SU-DHL-6 (cell line): ENCODE data around the gene EXOC6B.

ENCODE experiments used
- H2AFZ ChIP-seq: fragments of 200-600 bp; sonication (generic); 2 replicates; pipeline ENCODE4 v1.6.1; 2014; ENCODE audit warnings: low read depth, mild to moderate bottlenecking, moderate library complexity, mixed read lengths, antibody characterized with exemption, low read length; ENCODE audit not compliant: severe bottlenecking
- H3F3A ChIP-seq: fragments of 200-600 bp; shearing (Covaris generic); 2 replicates; pipeline ENCODE4 v1.6.0; 2016; ENCODE audit warnings: antibody characterized with exemption, mild to moderate bottlenecking; ENCODE audit not compliant: insufficient read depth
- H3K27ac ChIP-seq: fragments of 200-600 bp; sonication (generic); 2 replicates; pipeline ENCODE4 v1.5.1; 2016; ENCODE audit warnings: low read depth, mild to moderate bottlenecking, low read length, moderate library complexity, mixed read lengths
- H3K27me3 ChIP-seq: fragments of 200-600 bp; sonication (generic), shearing (Covaris generic); 2 replicates; pipeline ENCODE4 v1.6.0; 2014; ENCODE audit warnings: mild to moderate bottlenecking, low read length
- H3K36me3 ChIP-seq: fragments of 200-600 bp; sonication (generic); 2 replicates; pipeline ENCODE4 v1.6.1; 2014; ENCODE audit warnings: mild to moderate bottlenecking, low read length, mixed read lengths
- H3K4me2 ChIP-seq: fragments of 300-600, 200-600 bp; shearing (Covaris generic), sonication (generic); 2 replicates; pipeline ENCODE4 v1.6.0; 2014; ENCODE audit warnings: low read length, low read depth, mild to moderate bottlenecking; ENCODE audit not compliant: poor library complexity, severe bottlenecking
- H3K4me3 ChIP-seq: fragments of 200-600 bp; sonication (generic); 2 replicates; pipeline ENCODE4 v1.5.1; 2014; ENCODE audit warnings: antibody characterized with exemption, low read length, mild to moderate bottlenecking, mixed read lengths; ENCODE audit not compliant: insufficient read depth, poor library complexity, severe bottlenecking
- H3K79me2 ChIP-seq: fragments of 200-600 bp; sonication (generic); 2 replicates; pipeline ENCODE4 v1.6.1; 2014; ENCODE audit warnings: mild to moderate bottlenecking, low read length, moderate library complexity; ENCODE audit not compliant: insufficient read depth
- H3K9ac ChIP-seq: fragments of 200-600 bp; sonication (generic); 2 replicates; pipeline ENCODE4 v1.7.0; 2014; ENCODE audit warnings: mild to moderate bottlenecking, low read length
- H3K9me2 ChIP-seq: fragments of 200-600 bp; sonication (generic); replicated peaks from 2 replicates; pipeline ENCODE4 v1.6.1; 2014; ENCODE audit warnings: low read length; ENCODE audit not compliant: insufficient read depth
- H3K9me3 ChIP-seq: fragments of 200-600 bp; sonication (generic); 2 replicates; pipeline ENCODE4 v1.6.1; 2014; ENCODE audit warnings: low read length, mixed read lengths; ENCODE audit not compliant: insufficient read depth
- H4K20me1 ChIP-seq: fragments of 200-600 bp; sonication (generic); 2 replicates; pipeline ENCODE4 v1.6.1; 2014; ENCODE audit warnings: low read depth, mild to moderate bottlenecking, antibody characterized with exemption, low read length, moderate library complexity, mixed read lengths
- EZH2phosphoT487 ChIP-seq: fragments of 200-600 bp; sonication (generic), shearing (Covaris generic); conservative IDR thresholded peaks from 2 replicates; pipeline ENCODE4 v1.6.1; 2018; ENCODE audit warnings: mild to moderate bottlenecking, antibody characterized with exemption, low read length, moderate library complexity, mixed read lengths
- TF ChIP-seq, protein P1 (sequence below): fragments of 200-600 bp; sonication (generic); IDR thresholded peaks from one replicate; pipeline ENCODE4 v1.5.1; 2017; ENCODE audit warnings: antibody characterized with exemption, mild to moderate bottlenecking, low read length, moderate library complexity; ENCODE audit not compliant: insufficient read depth, poor library complexity, severe bottlenecking

EXOC6B gene

DNA sequence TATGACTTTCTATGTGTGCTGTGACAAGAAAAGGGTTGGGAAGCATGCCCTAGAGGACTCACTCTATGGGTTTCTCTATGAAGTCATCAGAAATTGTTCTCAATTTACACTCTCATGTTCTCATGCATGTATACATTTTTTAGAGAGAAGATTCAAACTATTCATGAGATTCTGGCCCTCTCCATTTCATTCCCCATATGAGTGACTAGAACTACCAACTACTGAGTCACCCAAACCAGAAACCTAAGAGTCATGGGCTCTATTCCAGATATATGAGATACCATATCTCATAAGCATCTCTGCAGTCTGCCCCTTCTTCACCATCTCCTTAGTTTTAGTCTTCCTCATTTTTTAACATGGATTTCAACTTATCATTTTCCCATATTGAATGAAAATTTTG is 87.7 kb downstream of the EXOC6B start:
- TF ChIP-seq, protein P1, sequence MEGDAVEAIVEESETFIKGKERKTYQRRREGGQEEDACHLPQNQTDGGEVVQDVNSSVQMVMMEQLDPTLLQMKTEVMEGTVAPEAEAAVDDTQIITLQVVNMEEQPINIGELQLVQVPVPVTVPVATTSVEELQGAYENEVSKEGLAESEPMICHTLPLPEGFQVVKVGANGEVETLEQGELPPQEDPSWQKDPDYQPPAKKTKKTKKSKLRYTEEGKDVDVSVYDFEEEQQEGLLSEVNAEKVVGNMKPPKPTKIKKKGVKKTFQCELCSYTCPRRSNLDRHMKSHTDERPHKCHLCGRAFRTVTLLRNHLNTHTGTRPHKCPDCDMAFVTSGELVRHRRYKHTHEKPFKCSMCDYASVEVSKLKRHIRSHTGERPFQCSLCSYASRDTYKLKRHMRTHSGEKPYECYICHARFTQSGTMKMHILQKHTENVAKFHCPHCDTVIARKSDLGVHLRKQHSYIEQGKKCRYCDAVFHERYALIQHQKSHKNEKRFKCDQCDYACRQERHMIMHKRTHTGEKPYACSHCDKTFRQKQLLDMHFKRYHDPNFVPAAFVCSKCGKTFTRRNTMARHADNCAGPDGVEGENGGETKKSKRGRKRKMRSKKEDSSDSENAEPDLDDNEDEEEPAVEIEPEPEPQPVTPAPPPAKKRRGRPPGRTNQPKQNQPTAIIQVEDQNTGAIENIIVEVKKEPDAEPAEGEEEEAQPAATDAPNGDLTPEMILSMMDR: no peak
- TF ChIP-seq EZH2phosphoT487: no peak
- Histone ChIP-seq H3K9me2 (no peaks in the 10 kb centered on the region), H4K20me1 (no peaks in the 10 kb centered on the region), H2AFZ (no peak overlapping the region), H3K79me2 (no peaks in the 10 kb centered on the region), H3K27me3 (no peaks in the 10 kb centered on the region), H3F3A (no peaks in the 10 kb centered on the region), H3K36me3 (no peaks in the 10 kb centered on the region), H3K9me3 (no peaks in the 10 kb centered on the region), H3K27ac (no peak overlapping the region), H3K4me3 (no peak overlapping the region), H3K4me2 (no peak overlapping the region), H3K9ac (no peak overlapping the region)

DNA sequence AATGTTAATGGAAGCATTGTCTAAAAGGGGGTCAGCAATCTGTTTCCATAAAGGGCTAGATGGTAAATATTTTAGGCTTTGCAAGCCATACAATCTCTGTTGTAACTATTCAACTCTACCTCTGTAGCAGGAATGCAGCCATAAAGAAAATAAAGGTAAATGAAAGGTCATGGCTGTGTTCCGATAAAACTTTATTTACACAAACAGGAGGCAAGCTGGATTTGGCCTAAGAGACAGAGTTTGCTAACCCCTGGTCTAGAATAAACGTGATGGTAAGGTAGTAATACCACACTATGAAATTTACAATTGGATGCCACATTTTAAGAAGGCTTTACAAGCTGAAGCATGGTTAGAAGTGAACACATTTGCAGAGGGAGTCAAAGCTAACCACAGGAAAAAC is 91.4 kb downstream of the EXOC6B start:
- H4K20me1 ChIP-seq: no peaks in the 10 kb centered on the region
- H3K4me3 ChIP-seq: no peak overlapping the region
- H3F3A ChIP-seq: no peaks in the 10 kb centered on the region
- no peaks in the 10 kb centered on the region for H3K9me3 ChIP-seq
- no peaks in the 10 kb centered on the region for H3K27me3 ChIP-seq
- no peak for TF ChIP-seq EZH2phosphoT487
- TF ChIP-seq, protein P1: no peak
- no peak overlapping the region for H3K4me2 ChIP-seq
- no peaks in the 10 kb centered on the region for H3K79me2 ChIP-seq
- H3K36me3 ChIP-seq: no peaks in the 10 kb centered on the region
- H3K9ac ChIP-seq: no peak overlapping the region
- H2AFZ ChIP-seq: no peak overlapping the region
- H3K27ac ChIP-seq: no peak overlapping the region
- H3K9me2 ChIP-seq: no peaks in the 10 kb centered on the region

DNA sequence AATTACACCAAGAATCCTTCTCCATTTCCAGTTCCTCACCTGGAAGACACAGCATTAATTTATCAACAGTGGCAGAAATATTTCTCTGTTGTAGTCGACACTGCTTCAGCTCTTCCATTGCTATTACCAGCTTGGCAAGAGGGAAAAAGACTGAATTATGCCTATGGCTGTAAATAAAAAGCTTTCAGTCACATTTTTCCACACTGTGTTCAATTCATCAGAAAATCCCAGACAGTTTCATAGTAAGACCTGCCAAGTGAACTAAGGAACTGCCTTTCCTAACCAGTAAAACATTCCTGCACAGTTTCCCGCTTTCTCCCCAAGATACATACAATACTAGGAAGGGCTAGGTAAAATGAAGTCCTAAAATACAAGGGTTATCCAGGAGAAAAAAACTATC is 94.7 kb downstream of the EXOC6B start:
- H3K79me2 ChIP-seq: no peaks in the 10 kb centered on the region
- TF ChIP-seq, protein P1: no peak
- no peak for TF ChIP-seq EZH2phosphoT487
- H3K27ac ChIP-seq: no peak overlapping the region
- no peaks in the 10 kb centered on the region for H3F3A ChIP-seq
- H4K20me1 ChIP-seq: no peaks in the 10 kb centered on the region
- H3K9me3 ChIP-seq: no peaks in the 10 kb centered on the region
- H3K9me2 ChIP-seq: no peaks in the 10 kb centered on the region
- no peak overlapping the region for H3K9ac ChIP-seq
- no peak overlapping the region for H3K4me2 ChIP-seq
- no peak overlapping the region for H2AFZ ChIP-seq
- H3K4me3 ChIP-seq: no peak overlapping the region
- no peaks in the 10 kb centered on the region for H3K36me3 ChIP-seq
- H3K27me3 ChIP-seq: no peaks in the 10 kb centered on the region

DNA sequence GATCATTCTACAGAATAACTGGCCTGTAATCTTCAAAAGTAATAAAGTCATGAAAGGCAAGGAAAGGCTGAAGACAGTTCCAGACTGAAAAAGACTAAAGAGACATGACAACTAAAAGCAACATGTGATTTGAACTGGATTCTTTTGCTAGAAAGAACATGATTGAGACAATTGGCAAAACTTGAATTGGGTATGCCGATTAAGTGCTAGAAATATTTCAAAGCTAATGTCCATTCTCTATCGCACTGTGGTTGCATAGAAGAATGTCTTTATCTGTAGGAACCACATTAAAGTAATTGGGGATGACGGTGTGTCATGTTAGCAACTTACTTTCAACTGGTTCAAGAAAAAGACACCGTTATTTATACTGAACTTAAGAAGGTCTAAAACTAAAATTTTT is 98.5 kb downstream of the EXOC6B start:
- Histone ChIP-seq H3K4me3 (no peak overlapping the region), H3K36me3 (no peaks in the 10 kb centered on the region), H3K9ac (no peak overlapping the region), H3K27me3 (no peaks in the 10 kb centered on the region), H3K79me2 (no peaks in the 10 kb centered on the region), H3K27ac (no peak overlapping the region), H2AFZ (no peak overlapping the region), H3F3A (no peaks in the 10 kb centered on the region), H3K4me2 (no peak overlapping the region), H3K9me3 (no peaks in the 10 kb centered on the region), H4K20me1 (no peaks in the 10 kb centered on the region), H3K9me2 (no peaks in the 10 kb centered on the region)
- no peak for TF ChIP-seq EZH2phosphoT487
- TF ChIP-seq, protein P1: no peak
